ENCODE data around the gene NTNG1. TPM values are rescaled to one million over a fixed set of nuclear protein-coding genes. Genes with fewer than 3 reads are reported as not detected.

NTNG1 gene
- total RNA-seq, 1 donor from 2014 or later, result 8.1 TPM

DNA sequence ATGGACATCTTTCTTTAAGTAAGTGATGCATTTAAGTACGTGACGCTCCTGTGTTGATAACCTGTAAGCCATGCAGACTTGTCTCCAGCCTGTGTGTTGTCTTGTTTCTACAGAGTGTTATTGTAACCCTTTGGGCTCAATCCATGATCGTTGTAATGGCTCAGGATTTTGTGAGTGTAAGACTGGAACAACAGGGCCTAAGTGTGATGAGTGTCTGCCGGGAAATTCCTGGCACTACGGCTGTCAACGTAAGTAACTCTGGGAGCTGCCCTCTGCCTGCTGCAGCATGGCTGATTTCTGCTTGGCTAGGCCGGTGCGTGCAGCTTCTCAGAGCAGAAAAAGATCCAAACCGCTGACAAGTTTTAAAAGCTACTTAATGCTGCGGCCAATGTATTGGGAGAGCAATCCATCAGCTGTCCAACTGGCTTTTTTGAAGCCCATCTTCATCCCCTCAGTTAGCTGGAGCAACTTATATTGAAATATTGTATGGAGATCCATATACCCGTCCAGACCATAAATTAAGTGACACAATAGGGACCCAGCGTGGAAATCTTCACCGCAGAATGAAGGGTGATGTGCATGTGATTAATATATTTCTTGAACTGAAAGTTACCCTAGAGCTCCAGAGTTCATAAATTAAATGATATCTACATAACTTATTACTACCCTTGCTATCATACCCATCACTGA lies 295.9 kb downstream of the NTNG1 start:
- Histone ChIP-seq H3K36me3 (ENCODE audit: insufficient read depth, low read length) (no peaks in the 10 kb centered on the region), H3K9ac (ENCODE audit: low read length) (no peak overlapping the region), H3K79me2 (ENCODE audit: insufficient read depth, low read length) (no peaks in the 10 kb centered on the region), H4K20me1 (ENCODE audit: insufficient read depth, low read length) (no peaks in the 10 kb centered on the region), H3K9me3 (ENCODE audit: insufficient read depth, low read depth, low read length) (no peaks in the 10 kb centered on the region), H3K4me3 (ENCODE audit: insufficient read depth, low read depth, low read length) (no peak overlapping the region), H2AFZ (ENCODE audit: low read depth, low read length) (no peak overlapping the region), H3K4me2 (ENCODE audit: low read length) (no peak overlapping the region), H3K27ac (ENCODE audit: low read depth, low read length) (no peak overlapping the region), H3K4me1 (ENCODE audit: insufficient read depth, low read length) (no peaks in the 10 kb centered on the region), H3K27me3 (ENCODE audit: insufficient read depth, low read length) (no peaks in the 10 kb centered on the region)
- no peaks in the 10 kb centered on the region for H3K27me3 Mint-ChIP-seq (ENCODE audit: low read depth, unreplicated experiment)
- H3K4me3 Mint-ChIP-seq (ENCODE audit: unreplicated experiment), result no peak overlapping the region
- no peaks in the 10 kb centered on the region for H3K4me1 Mint-ChIP-seq (ENCODE audit: low read depth, unreplicated experiment)
- no peaks in the 10 kb centered on the region for H3K9me3 Mint-ChIP-seq (ENCODE audit: unreplicated experiment)
- no peak for DNase-seq (ENCODE audit: low read depth)
- FAIRE-seq, result no peak
- H3K27ac Mint-ChIP-seq (ENCODE audit: unreplicated experiment), result no peak overlapping the region
- no peaks in the 10 kb centered on the region for H3K36me3 Mint-ChIP-seq (ENCODE audit: low read depth, unreplicated experiment)
- no peak for TF ChIP-seq EZH2 (IDR thresholded peaks at IDR 0.05; ENCODE audit: insufficient read depth, low read length)
- TF ChIP-seq CTCF (IDR thresholded peaks at IDR 0.05; ENCODE audit: insufficient read depth, low read depth, low read length), result no peak

DNA sequence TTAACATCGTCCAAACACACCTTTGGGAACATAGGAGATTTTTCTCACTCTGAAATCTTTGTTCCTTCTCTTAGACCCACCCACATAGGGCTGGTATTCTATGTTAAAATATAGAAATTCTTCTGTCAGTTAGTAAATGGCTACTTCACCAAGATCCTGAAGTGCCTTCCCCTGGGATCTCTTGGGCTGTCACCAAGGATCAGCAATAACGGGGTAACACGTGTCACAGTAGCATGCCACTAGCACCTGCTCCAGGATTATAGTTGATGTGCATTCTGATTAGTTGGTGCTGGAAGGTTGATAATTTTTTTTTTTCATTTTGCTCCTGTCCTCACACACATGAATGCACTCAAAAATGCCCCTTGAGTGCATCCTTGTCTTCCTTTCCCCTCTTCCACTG lies 298.7 kb downstream of the NTNG1 start:
- no peak overlapping the region for H3K4me3 ChIP-seq (ENCODE audit: insufficient read depth, low read depth, low read length)
- no peak overlapping the region for H2AFZ ChIP-seq (ENCODE audit: low read depth, low read length)
- no peak for FAIRE-seq
- H3K9me3 ChIP-seq (ENCODE audit: insufficient read depth, low read depth, low read length), result no peaks in the 10 kb centered on the region
- no peak overlapping the region for H3K9ac ChIP-seq (ENCODE audit: low read length)
- no peaks in the 10 kb centered on the region for H3K4me1 ChIP-seq (ENCODE audit: insufficient read depth, low read length)
- H3K36me3 Mint-ChIP-seq (ENCODE audit: low read depth, unreplicated experiment), result no peaks in the 10 kb centered on the region
- no peak overlapping the region for H3K4me3 Mint-ChIP-seq (ENCODE audit: unreplicated experiment)
- H3K27me3 Mint-ChIP-seq (ENCODE audit: low read depth, unreplicated experiment), result no peaks in the 10 kb centered on the region
- no peak overlapping the region for H3K27ac Mint-ChIP-seq (ENCODE audit: unreplicated experiment)
- no peaks in the 10 kb centered on the region for H3K36me3 ChIP-seq (ENCODE audit: insufficient read depth, low read length)
- no peaks in the 10 kb centered on the region for H3K79me2 ChIP-seq (ENCODE audit: insufficient read depth, low read length)
- no peak overlapping the region for H3K27ac ChIP-seq (ENCODE audit: low read depth, low read length)
- no peak for TF ChIP-seq EZH2 (IDR thresholded peaks at IDR 0.05; ENCODE audit: insufficient read depth, low read length)
- no peak for TF ChIP-seq CTCF (IDR thresholded peaks at IDR 0.05; ENCODE audit: insufficient read depth, low read depth, low read length)
- no peak for DNase-seq (ENCODE audit: low read depth)
- H3K4me1 Mint-ChIP-seq (ENCODE audit: low read depth, unreplicated experiment), result no peaks in the 10 kb centered on the region
- H3K4me2 ChIP-seq (ENCODE audit: low read length), result no peak overlapping the region
- no peaks in the 10 kb centered on the region for H4K20me1 ChIP-seq (ENCODE audit: insufficient read depth, low read length)
- no peaks in the 10 kb centered on the region for H3K27me3 ChIP-seq (ENCODE audit: insufficient read depth, low read length)
- no peaks in the 10 kb centered on the region for H3K9me3 Mint-ChIP-seq (ENCODE audit: unreplicated experiment)

- no peak overlapping the region for H3K4me3 ChIP-seq (ENCODE audit: insufficient read depth, low read depth, low read length)
- H3K9ac ChIP-seq (ENCODE audit: low read length), result no peak overlapping the region
- Mint-ChIP-seq H3K27ac (ENCODE audit: unreplicated experiment) (no peak overlapping the region), H3K36me3 (ENCODE audit: low read depth, unreplicated experiment) (no peaks in the 10 kb centered on the region), H3K9me3 (ENCODE audit: unreplicated experiment) (no peaks in the 10 kb centered on the region), H3K27me3 (ENCODE audit: low read depth, unreplicated experiment) (no peaks in the 10 kb centered on the region), H3K4me1 (ENCODE audit: low read depth, unreplicated experiment) (no peaks in the 10 kb centered on the region), H3K4me3 (ENCODE audit: unreplicated experiment) (no peak overlapping the region)
- no peak overlapping the region for H3K4me2 ChIP-seq (ENCODE audit: low read length)
- H3K9me3 ChIP-seq (ENCODE audit: insufficient read depth, low read depth, low read length), result no peaks in the 10 kb centered on the region
- FAIRE-seq, result no peak
- no peak overlapping the region for H3K27ac ChIP-seq (ENCODE audit: low read depth, low read length)
- no peaks in the 10 kb centered on the region for H3K36me3 ChIP-seq (ENCODE audit: insufficient read depth, low read length)
- H4K20me1 ChIP-seq (ENCODE audit: insufficient read depth, low read length), result no peaks in the 10 kb centered on the region
- H3K27me3 ChIP-seq (ENCODE audit: insufficient read depth, low read length), result no peaks in the 10 kb centered on the region
- no peak overlapping the region for H2AFZ ChIP-seq (ENCODE audit: low read depth, low read length)
- no peaks in the 10 kb centered on the region for H3K4me1 ChIP-seq (ENCODE audit: insufficient read depth, low read length)
- no peaks in the 10 kb centered on the region for H3K79me2 ChIP-seq (ENCODE audit: insufficient read depth, low read length)
- DNase-seq (ENCODE audit: low read depth), result no peak
- TF ChIP-seq CTCF (IDR thresholded peaks at IDR 0.05; ENCODE audit: insufficient read depth, low read depth, low read length) (no peak), EZH2 (IDR thresholded peaks at IDR 0.05; ENCODE audit: insufficient read depth, low read length) (no peak)
These were observed 301.7 kb downstream of the NTNG1 start for GRCh38 chr1:107442551-107442950.
